ENCODE results near the gene SNAI3.

GRCh38 chr16:88672776-88673175 is 13.5 kb downstream of the SNAI3 start:
- TF ChIP-seq POLR2A (IDR thresholded peaks at IDR 0.05) (no peak), EP300 (IDR thresholded peaks at IDR 0.05) (no peak), CTCF (IDR thresholded peaks at IDR 0.05) (no peak), POLR2AphosphoS5 (IDR thresholded peaks at IDR 0.05) (no peak)

Data from gastroesophageal sphincter (tissue), 3 donors.